Daoy (cell line): Measurements from ENCODE around the gene PCK1. TPM values are rescaled to one million over a fixed set of nuclear protein-coding genes. Genes with fewer than 3 reads are reported as not detected.

ENCODE experiments used
- DNase-seq: peaks from one replicate; pipeline ENCODE4 v3.0.0-alpha.2; 2015; ENCODE audit warnings: low read depth
- total RNA-seq: library from RNA; depleted of rRNA; stranded (reverse); fragments of >200 nt; shearing (Covaris generic); gene quantifications from 2 replicates; pipeline ENCODE4 v1.2.3, GENCODE V29; 2014

Gene PCK1
- total RNA-seq, 1 experiment from 2014 or later = not detected

DNA sequence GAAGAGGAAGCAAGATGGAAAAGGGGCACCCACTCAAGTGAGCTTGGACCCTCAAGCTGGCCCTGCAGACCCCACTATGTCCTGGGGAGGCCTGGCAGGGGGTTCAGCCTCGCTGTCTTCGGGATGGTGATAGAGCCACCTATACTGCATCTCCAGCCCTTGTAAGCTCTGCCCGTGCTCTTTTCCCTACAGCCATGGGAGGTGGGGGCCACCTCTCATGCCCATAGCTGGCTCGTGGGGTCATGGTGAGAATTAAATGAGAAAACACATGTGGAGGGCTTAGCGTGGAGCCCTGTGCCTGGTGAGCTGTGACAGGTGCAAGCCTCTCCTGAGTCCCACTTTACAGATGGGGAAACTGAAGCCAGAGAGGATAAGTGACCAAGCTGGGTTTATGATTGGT is 27.7 kb downstream of the PCK1 start:
- DNase-seq = no peak

DNA sequence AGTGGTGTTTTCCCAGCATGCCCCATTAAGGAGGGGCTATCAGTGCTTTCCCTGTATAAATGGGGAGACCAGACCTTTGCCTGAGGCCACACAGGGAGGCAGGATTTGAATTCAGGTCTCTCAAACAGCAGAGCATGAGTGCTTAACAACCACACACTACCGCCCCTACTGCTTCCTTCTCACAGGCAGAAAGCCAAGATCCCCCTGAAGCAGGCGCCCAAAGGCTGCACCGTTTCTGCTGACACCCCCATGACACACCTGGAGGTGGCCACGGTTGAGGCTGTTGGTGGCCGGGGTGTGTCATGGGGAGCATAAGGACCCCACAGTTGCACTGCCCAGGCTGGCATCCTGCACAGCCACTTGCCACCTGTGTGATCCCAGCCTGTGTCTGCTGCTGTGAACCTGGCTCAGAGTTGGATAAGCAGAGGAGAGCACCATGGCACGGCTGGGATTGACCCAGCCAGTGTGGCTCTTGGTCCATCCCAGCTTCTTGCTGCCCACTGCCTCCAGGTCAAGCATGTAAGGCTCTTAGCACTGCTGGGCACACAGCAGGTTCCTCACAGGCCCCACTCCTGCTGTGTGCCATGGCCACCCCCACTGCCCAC is 28.3 kb downstream of the PCK1 start:
- DNase-seq = no peak

DNA sequence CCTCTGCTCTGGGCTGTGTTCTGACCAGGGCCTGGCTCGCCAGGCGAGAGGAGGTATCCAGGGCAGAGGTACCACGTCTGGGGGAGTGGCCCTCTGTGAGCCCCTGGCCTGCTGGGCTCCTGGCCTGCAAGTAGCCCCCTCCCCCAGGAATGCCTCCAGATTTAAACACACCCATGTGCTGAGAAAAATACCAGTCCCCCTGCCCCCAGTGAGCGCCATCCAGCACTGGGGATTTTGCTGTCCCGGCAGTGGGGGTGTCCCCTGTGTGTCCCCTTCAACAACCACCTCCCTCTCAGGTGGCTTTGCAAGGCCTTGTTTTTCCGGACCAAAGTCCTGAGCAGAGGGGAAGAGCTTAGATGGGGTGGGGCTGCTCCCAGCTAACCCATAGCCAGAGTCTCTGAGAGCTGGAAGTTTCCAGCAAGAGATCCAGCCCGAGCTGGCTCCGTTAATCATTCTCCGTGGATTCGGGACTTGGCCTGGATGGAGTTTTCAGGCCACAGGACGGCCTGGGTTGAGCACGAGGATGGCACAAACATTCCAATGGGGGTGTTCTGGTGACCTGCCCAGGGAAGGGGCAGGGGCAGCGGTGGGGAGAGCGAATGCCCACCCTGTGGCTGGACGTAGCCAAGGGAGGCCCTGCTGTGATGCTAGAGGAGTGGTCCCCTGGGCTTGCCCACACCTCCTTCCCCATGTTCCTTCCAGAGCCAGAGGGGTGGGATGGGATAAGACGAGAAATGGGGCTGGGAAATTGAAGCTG is 29.0 kb downstream of the PCK1 start:
- no peak for DNase-seq

DNA sequence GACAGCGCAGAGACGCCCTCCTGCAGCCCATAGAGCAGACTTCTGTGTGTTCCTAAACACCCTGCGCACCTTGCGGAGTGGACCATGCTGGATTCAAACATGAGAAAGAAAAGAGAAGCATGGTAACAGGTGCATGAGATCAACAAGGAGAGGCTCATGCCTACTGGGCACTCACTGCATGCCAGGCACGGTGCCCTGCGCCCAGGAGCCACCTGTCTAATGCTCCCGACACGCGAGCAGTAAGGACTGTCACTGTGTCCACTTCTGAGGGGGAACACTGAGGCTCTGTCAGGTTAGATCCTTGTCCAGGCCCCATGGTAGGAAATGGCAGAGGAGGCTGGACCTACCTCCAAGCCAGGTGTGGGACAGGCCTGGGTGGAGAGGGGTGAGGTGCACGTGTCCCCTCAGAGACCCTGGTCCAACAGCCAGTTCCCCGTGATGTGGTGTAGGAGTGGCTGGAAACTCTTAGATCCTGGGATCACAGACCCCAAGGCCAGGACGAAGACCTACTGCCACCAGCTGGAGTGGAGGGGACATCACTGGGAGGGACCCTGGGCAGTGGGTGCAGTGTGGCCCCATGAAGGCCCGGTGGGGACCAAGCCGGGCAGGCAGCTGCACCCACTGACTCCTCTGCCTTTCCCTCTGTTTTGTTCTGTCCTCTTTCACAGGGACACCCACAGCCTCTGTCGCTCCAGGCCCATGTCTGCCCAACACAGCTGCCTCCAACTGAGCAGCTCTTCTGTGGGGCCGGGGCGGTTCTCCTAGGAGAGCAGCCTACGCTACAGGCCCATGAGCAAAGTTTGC is 29.8 kb downstream of the PCK1 start:
- DNase-seq = no peak

DNA sequence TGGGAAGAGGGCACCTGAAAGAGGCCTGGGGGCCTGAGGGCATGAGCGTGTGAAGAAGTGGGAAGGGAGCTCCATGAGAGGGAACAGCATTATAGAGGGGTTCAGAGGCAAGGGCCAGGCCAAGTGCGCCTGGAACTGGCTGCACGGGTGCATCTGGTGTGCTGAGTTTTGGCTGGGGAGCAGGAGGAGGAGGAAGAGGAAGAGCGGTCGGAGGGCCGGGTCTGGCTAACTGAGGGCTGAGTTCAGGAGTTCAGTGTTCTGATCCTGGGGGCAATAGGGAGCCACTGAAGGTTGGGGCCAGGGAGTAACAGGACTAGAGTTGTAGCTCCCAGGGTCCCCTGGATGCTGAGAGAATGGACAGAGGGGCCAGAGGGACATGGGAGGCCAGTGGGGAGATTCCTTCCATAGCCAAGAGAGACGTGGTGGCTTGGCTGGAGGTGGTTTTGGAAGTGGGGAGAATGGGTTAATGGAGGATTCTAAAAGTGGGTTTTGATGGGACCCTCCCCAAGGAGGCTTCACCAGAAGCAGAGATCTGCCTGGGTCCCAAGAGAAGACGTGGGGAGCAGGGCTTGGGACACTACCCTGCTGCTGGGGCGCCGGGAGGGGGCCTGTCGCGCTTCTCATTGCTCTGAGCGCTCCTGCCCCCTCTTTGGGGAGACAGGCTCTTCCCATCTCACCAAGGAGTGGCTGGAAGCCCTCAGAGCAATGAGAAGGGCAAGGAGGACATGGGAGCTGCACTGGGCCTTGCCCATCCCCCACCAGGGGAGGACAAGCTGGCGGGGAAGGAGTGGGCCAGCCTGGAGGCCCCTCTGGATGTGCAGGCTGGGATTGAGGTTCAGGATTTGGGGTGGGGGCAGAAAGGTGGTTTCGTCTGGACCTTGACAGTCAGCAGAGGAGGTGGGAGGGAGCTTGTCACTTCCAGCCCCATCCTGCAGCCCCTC is 30.6 kb downstream of the PCK1 start:
- DNase-seq = no peak

DNA sequence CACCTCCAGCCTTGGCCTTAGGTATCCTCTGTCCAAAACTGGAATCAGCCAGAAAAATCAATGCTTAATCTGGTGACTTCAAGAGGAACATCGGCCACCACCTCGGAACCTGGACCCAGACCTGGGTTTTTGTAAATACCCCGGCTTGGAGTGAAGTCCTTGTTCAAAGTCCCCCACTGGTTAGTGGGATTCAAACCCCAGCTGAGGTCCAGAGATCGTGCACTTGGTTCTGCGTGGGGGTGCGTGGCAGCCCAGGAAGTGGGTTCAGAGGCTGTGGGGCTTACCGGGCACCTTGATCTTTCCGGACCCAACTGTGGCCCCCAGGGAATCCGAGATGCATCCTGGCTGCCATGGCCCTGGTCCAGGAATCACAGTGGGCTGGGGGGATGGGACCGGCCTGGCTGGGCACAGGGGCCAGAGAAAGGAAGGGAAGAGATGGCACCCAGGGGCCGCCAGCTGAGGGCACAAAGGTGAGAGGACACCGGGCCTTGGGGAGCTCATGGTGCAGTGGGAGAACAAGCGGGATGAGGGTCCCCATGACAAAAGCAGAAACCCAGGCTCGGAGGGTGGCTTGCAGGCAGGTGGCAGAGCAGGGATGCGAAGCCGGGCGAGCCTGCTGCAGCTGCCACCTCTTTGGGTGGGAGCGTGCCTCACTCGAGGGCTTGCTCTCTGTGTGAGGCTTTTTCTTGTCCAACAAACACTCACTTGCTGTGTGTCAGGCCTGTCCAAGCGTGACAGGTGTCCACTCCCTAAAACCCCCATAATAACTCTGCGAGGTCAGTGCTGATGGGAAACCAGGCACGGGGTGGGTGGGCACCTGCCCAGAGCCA is 31.6 kb downstream of the PCK1 start:
- DNase-seq = no peak

DNA sequence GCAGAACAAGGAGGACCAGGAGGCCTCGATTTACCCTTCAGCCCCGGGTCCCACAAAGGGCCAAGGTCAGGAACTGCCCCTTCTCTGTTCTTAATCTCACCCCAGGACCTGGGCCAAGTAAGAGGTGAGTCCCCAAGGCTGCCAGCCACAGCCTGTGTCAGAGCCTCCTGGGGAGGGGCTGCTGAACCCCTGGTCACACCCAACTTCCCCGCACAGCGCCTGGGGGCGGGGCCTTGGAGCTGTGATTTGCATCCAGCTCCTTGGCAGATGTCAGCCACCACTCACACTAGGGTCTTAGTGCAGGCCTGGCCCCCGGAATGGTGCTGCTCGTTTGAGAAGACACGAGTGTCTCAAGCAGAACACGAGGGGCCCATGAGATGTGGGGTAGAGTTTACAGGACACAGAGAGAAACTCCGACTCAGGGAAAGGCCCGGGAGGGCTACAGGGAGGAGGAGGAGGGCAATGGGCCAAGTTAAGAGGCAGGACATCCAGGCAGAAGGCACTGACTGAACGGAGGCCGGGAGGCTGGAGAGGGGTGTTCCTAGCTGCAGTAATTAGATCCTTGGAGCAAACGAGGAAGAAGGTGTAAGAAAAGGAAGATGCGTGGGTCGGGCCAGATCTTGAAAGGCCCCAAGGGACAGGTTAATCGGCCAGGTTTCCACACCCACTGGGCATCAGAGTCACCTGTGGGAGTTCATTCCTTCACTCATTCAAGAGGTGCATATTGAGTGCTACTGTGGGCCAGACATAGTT is 32.4 kb downstream of the PCK1 start:
- no peak for DNase-seq

DNA sequence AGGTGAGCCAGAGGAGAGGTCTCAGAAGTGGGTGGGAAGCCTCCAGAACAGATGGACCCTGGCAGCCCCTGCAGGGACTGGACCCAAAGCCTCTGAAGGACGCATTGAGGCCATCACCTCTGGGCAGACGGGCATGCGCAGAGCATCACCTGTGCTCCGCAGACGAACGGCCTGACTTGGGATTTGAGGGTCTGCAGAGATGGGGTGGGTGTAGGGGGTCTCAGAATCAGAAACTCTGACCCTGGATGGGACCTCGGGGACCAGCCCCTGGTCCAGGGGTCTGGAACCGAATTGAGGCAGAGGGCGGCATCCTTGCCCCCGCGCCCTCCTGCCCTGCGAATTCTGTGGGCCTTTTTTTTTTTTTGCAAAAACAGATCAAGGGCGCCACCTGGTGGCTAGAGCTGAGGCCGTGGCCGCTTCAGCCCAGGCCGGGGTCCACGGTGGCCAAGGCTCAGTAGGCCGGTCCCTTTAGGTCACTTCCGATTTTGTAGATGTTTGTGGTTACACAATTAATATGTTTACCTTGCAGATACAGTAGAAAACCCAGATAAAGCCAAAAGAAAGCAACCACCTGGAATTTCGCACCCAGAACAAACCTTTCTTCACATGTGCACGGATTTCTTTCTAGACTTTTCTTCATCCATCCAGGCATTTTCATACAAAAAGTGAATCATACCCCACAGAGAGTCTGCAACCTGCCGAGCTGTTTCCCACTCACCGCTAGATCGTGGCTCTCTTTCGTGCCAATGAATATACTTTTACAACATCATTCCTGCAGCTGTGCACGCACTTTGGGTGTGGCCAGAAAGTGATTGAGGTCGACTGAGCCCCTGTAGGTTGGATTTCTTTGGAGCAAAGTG is 33.4 kb downstream of the PCK1 start:
- DNase-seq = peak; percentile 35

DNA sequence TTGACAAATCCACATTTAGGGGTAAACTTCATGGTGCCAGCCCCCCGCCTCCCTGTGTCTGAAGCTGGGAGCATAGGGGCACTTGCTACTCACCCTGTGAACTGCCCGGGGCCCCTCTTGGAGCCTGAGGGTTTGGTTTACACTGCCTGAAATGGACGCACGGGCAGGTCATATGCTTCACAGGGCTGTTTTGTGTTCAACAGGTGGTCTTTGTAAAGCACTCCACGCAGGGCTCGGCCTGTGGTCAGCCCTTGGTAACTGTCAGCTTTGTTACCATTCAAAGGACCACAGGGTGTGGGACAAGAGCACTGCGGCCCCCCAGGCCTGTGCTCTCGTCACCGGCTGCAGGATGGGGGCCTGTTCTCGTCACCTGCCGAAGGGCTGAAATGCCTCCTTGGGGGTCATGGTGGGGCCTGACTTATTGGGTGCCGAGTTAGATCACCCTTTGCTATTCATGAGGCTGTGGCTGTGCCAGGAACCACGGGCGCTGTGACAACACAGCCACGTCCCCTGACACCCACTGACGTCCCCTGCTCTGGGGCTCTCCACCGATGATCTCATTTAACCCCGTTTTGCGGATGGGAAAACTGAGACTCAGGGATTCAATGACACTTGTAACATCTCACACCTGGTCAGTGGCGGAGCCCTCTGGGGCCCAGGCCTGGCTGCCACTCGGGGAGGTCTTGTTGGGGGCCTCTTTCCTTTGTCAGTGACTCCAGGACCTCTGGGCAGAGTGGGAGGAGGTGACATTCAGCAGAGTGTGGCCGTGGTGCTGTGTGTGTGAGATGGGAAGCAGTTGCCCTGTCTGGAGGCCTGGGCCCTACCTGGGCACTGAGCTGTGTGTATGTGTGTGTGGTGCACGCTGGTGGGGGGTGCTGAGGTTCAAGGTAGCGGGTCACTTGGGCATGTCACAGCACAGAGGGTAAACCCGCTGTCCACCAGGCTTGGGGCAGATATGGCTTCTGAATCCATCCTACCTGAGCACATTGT is 34.4 kb downstream of the PCK1 start:
- no peak for DNase-seq

DNA sequence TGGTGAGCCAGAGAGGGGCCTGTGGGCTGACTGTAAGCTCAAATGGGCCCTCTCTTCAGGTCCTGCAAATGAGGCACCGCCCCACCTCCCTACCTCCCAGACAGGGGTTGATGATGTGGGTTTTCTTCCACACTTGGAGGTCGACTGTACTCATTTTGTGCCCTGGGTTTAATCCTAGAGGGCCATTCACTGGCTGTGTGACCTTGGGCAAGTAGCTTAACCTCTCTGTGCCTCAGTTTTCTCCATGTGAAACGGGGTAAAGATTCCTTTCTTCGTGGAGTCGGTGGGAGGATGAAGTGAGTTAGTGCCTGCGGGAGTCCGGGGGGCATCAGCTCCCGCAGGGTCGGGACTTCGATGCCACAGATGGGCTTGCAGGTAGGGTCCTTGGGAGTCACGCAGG is 35.4 kb downstream of the PCK1 start:
- no peak for DNase-seq

DNA sequence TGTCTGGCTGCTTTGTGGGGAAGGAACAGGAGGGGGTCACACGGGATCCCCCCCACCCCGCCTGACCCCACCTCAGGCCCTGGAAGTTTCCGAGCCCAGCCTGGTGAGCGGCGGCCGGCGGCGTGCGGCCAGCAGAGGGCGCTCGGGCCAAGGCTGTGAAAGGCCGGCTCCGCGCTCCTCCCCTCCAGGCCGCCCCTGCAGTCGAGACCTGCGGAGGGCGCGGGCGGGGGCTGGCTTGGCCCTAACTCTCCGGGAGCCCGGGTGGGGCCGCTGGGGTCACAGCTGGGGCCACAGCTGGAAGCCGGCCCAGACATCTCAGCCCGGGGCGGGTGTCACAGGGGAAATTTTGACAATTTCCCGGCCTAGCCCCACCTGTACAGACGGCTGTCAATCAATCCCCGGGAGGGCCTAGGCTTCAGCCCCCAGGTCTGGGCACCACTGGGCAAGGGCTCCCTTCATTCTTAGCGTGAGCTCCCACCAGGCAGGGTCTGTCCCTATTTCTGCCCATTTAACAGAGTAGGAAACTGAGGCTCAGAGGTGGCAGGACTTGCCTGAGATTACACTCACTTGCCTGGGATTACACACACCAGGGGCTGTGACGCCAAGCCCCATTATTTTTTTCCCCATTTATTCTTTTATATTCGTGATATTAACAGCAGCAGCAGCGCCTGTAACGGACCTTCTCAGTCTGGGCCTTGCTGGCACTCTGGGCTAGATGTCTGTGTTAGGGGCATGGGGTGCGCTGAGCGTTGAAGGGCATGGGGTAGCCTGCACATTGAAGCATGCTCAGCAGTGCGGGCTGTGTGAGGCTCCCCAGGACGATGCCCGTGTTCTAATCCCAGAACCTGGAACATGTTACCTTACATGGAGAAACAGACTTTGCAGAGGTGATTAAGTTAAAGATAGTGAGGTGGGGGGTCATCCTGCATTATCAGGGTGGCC is 36.4 kb downstream of the PCK1 start:
- DNase-seq = peak; percentile 69

DNA sequence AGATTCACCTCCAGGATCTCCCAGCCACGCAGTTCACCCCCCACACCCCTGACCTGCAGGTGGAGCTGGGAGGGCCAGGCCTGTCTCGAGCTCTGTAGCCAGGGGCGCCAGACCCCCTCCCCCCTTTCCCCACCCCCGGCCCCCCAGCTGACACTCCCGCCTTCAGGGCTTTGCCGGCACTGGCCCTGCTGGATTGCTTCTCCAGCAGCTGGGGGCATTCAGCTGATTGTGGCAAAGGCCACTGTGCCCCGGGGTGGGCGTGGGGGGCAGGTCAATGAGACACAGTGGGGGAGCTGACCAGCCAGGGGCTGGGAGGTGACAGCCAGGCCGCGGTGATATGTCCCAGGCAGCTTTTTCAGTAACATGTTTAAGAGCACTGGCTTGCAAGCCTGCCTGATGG is 37.1 kb downstream of the PCK1 start:
- no peak for DNase-seq

DNA sequence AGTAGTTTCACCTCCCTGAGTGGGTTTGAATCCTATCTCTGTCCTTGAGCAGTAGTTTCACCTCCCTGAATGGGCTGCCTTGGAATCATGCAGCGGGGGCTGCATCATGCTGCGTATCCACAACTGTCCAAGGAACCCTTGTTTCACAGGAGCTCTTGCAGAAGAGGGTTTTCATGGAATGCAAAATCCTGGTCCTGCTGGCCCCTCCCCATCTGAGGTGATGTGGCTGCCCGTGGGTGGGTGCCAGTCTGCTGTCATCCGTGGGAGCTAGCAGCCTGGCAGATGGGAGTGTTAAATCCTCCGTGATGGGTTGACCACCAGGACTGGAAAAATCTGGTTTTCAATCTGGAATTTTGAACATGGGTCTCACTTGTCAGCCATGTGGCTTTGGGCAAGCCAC is 37.6 kb downstream of the PCK1 start:
- DNase-seq = no peak

DNA sequence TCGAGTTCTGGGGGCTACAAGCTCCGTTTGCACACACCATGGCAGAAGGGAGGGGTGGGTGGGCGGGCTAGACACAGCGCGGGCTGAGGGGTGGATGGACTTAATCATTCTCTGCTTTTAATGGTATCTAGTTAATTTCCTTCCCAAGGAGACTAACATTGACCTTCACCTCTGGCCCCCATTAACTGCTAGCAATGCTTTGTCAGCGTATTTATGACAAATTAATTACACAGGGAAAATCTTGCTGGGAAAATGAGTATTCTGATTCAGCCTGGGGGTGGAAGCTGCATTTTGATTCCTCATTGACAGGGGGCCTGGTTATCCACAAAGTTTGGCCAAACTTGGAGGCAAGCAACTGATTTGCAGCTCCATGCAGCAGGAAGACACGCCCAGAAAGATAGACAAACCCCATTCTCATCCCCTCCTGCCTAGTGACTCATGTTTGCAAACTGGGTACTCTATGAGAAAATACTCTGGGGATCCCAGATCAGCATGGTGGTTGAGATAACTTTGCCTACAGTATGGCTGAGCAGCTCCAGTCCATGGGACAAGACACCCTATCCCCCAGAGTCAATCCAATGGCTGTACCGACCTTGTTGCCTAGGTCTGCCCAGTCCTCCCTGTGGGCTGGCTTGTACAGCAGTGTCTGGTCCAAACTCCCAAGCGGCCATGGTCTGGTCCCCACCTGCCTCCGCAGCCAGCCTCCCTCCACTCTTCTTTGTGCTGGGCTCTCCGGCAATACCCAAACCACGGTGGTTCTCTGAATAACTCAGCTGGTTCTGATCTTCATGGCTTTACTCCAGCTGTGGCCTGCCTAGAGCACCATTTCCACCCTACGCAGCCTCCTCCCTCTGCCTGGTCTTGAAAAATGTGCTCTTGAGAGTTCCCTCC is 39.7 kb downstream of the PCK1 start:
- DNase-seq = peak; percentile 51

DNA sequence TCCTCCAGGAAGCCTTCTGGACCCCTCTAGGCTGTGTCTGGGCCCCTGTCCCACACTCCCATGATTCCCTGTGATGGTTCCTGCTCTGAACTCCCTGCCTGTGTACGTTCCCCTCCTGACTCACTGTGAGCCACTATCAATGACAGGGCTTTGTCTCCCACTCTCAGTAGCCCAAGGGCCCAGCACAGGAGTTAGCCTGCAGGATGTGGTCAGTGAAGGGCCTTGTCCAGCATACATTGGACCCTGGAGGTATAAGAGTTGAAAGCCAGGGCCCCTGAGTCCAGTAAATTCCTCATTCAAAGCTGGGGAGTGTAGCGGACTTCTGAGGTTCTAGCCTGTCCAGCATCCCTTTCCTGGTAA is 40.3 kb downstream of the PCK1 start:
- DNase-seq = peak; percentile 33

DNA sequence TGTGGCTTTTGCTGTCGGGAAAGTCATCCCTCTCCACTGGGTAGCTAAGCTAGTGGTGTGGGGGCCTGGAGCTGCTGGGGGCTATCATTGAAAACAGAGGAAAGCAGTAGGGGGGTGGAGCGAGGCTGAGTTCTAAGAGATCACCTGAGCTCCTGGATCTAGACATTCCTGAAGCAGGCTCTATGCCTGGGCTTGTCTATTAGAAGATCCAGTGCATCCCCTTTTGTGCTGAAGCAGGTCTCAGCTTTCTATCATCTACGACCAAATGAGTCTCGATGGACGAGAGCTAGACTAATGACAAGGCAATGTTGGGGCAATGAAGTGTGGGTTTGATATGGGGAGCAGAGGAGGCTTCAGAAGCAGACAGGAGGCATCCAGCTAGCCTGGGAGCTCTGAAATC is 40.8 kb downstream of the PCK1 start:
- DNase-seq = no peak
